Measurements from ENCODE around the gene GPR89A.

GRCh38 chr1:145711213-145711651 is 103.4 kb downstream of the GPR89A start:
- TF ChIP-seq CTCF (IDR thresholded peaks at IDR 0.05; ENCODE audit: borderline replicate concordance, extremely low read depth, low read length, poor library complexity, severe bottlenecking) (no peak), EZH2 (IDR thresholded peaks at IDR 0.05; ENCODE audit: borderline replicate concordance, low read depth, low read length, severe bottlenecking) (no peak)

Measured in DND-41 (cell line).